Aorta (tissue), 5 donors: ENCODE results near the gene COPA. TPM values are rescaled to one million over a fixed set of nuclear protein-coding genes. Genes with fewer than 3 reads are reported as not detected.

ENCODE experiments used
- ATAC-seq: fragments of 200-7000 bp; cut with Tn5 transposase; one replicate; pipeline ENCODE4 v1.9.1; 2022; ENCODE audit warnings: moderate library complexity; ENCODE audit not compliant: low FRiP score
- DNase-seq, 2 donors: peaks; one replicate each; pipeline ENCODE4 v3.0.0-alpha.2; 2020
- H3K27ac ChIP-seq, 2 donors: one replicate each; pipeline ENCODE4 v1.5.1; 2013; ENCODE audit warnings: low read length in 2 of 2, mild to moderate bottlenecking in 2 of 2, moderate library complexity in 2 of 2, control low read depth in 1 of 2, inconsistent platforms in 1 of 2, low read depth in 1 of 2
- H3K27me3 ChIP-seq, 2 donors: one replicate each; pipeline ENCODE4 v1.6.1; 2013; ENCODE audit warnings: control low read depth in 1 of 2, low read length in 1 of 2, mild to moderate bottlenecking in 1 of 2, moderate library complexity in 1 of 2; ENCODE audit not compliant: insufficient read depth in 2 of 2, control insufficient read depth in 1 of 2
- H3K36me3 ChIP-seq, 2 donors: one replicate each; pipeline ENCODE4 v1.6.1; 2013; ENCODE audit warnings: control low read depth in 1 of 2, low read length in 1 of 2, mild to moderate bottlenecking in 1 of 2; ENCODE audit not compliant: insufficient read depth in 2 of 2, control insufficient read depth in 1 of 2
- H3K4me1 ChIP-seq, 2 donors: one replicate each; pipeline ENCODE4 v1.6.1; 2013; ENCODE audit warnings: low read length in 2 of 2, control low read depth in 1 of 2, mild to moderate bottlenecking in 1 of 2, moderate library complexity in 1 of 2; ENCODE audit not compliant: insufficient read depth in 2 of 2, control insufficient read depth in 1 of 2
- H3K4me3 ChIP-seq, 2 donors: one replicate each; pipeline ENCODE4 v1.5.1; 2013; ENCODE audit warnings: low read length in 2 of 2, control low read depth in 1 of 2, mild to moderate bottlenecking in 1 of 2
- H3K9me3 ChIP-seq: one replicate; pipeline ENCODE4 v1.6.1; 2013; ENCODE audit warnings: mild to moderate bottlenecking, low read length; ENCODE audit not compliant: control insufficient read depth
- WGBS, 2 donors: extraction: QIAGEN DNeasy Blood & Tissue Kit; methylation state at CpG; one replicate each; pipeline ENCODE4 v1.1.7; 2013; 5-methylcytosine and 5-hydroxymethylcytosine counted together
- intact Hi-C, 2 donors: fragments of 100-400 bp; cut with DNase I; formaldehyde crosslinking; loops; one replicate each; pipeline versions ENCODE4 v1.14.2 to v1.15.0; 2022
- polyA plus RNA-seq, 2 donors: library from polyadenylated mRNA; stranded (reverse); fragments of 200-250 nt; gene quantifications; one replicate each; pipeline ENCODE4 v1.2.3, GENCODE V29; 2013
- total RNA-seq, 2 donors: library from RNA; stranded (reverse); fragmentation: NEBNext Ultra II Directional; extraction: Animal tissue kit (Norgen Biotek cat#: 25700); gene quantifications; one replicate each; pipeline ENCODE4 v1.2.1, GENCODE V29; 2021
- donor health status: healthy with polysubstance abuse.
- donor health status: Bipolar disorder and iron deficiency.
- donor health status: DM: no; HTN: no; CAD: no.
- donor health status: DM: no; HTN: no; CAD: no.
- donor health status: DM: yes; HTN: yes; CAD: no.

COPA gene
- total and polyA plus RNA-seq, 4 donors: 44.5 to 193 (median 133) TPM

- DNase-seq: no peak
- intact Hi-C loops: loop anchor here in 1 of 2 donors (5.0 kb wide), 1 partner anchor 35 kb away; no protein-coding TSS in a partner anchor
- Histone ChIP-seq H3K9me3 (no peaks in the 10 kb centered on the region), H3K27ac (no peak overlapping the region), H3K36me3 (no peaks in the 10 kb centered on the region), H3K27me3 (no peaks in the 10 kb centered on the region), H3K4me1 (peaks cover 0 to 3% of the 10 kb centered on the region in 2 donors), H3K4me3 (no peak overlapping the region)
- 97% methylated on average over 1 of the region's 1 CpG for WGBS, 2 donors
- no peak for ATAC-seq
These were observed 96.0 kb downstream of the COPA start for GRCh38 chr1:160247053-160247452.

GRCh38 chr1:160245434-160245833, 97.6 kb downstream of the COPA start:
- Histone ChIP-seq H3K9me3 (no peaks in the 10 kb centered on the region), H3K27me3 (no peaks in the 10 kb centered on the region), H3K36me3 (no peaks in the 10 kb centered on the region), H3K4me1 (peaks cover 0 to 3% of the 10 kb centered on the region in 2 donors), H3K27ac (no peak overlapping the region), H3K4me3 (no peak overlapping the region)
- DNase-seq (no peak), ATAC-seq (no peak)
- intact Hi-C loops: loop anchor here in 1 of 2 donors (5.0 kb wide), 1 partner anchor 33 kb away; no protein-coding TSS in a partner anchor
- 52 to 61% methylated on average over 1 of the region's 1 CpG for WGBS, 2 donors

- 6 to 13% methylated on average over 1 of the region's 1 CpG for WGBS, 2 donors
- H3K9me3 ChIP-seq: no peaks in the 10 kb centered on the region
- no peaks in the 10 kb centered on the region for H3K27me3 ChIP-seq
- no peak for ATAC-seq
- no peak overlapping the region for H3K27ac ChIP-seq
- no peak for DNase-seq
- H3K4me3 ChIP-seq: no peak overlapping the region
- peaks cover 0 to 2% of the 10 kb centered on the region in 2 donors for H3K36me3 ChIP-seq
- intact Hi-C loops: no loop called here
- H3K4me1 ChIP-seq: peaks cover 0 to 3% of the 10 kb centered on the region in 2 donors
These were observed 98.8 kb downstream of the COPA start for GRCh38 chr1:160244209-160244608.

- ATAC-seq: no peak
- H3K36me3 ChIP-seq: peaks cover under 1 to 2% of the 10 kb centered on the region in 2 donors
- intact Hi-C loops: no loop called here
- H3K27ac ChIP-seq: peak overlapping the region in 1 of 2 donors; percentile 42
- no peak overlapping the region for H3K4me3 ChIP-seq
- H3K9me3 ChIP-seq: no peaks in the 10 kb centered on the region
- H3K27me3 ChIP-seq: no peaks in the 10 kb centered on the region
- no peak for DNase-seq
- peaks cover 0 to 3% of the 10 kb centered on the region in 2 donors for H3K4me1 ChIP-seq
These were observed 99.3 kb downstream of the COPA start for GRCh38 chr1:160243767-160244166.

GRCh38 chr1:160239582-160240299, 103.3 kb downstream of the COPA start:
- intact Hi-C loops: no loop called here
- 94 to 95% methylated on average over 24 of the region's 24 CpGs for WGBS, 2 donors
- no peaks in the 10 kb centered on the region for H3K4me1 ChIP-seq
- no peaks in the 10 kb centered on the region for H3K27me3 ChIP-seq
- ATAC-seq: no peak
- no peak for DNase-seq
- H3K27ac ChIP-seq: no peak overlapping the region
- no peaks in the 10 kb centered on the region for H3K9me3 ChIP-seq
- no peak overlapping the region for H3K4me3 ChIP-seq
- peaks cover 3 to 9% of the 10 kb centered on the region in 2 donors for H3K36me3 ChIP-seq

Other genes with a start within 250 kb of the COPA start
- 10 to 100 TPM; 29.5 to 33.5 TPM for gene IGSF8, start 244.6 kb downstream of the COPA start, total RNA-seq
- gene IGSF8, start 244.6 kb downstream of the COPA start, polyA plus RNA-seq: 10 to 100 TPM; 10.5 to 48.0 TPM
- gene ATP1A2, start 227.5 kb downstream of the COPA start, total RNA-seq: 10 to 100 TPM; 24.8 to 27.7 TPM
- 10 to 100 TPM; 15.3 to 26.9 TPM for gene ATP1A2, start 227.5 kb downstream of the COPA start, polyA plus RNA-seq
- under 1 TPM in 1 of 2 donors, not detected in 1; 0.19 TPM for gene ATP1A4, start 191.6 kb downstream of the COPA start, total RNA-seq
- under 1 TPM in 1 of 2 donors, not detected in 1; 0.36 TPM for gene ATP1A4, start 191.6 kb downstream of the COPA start, polyA plus RNA-seq
- 1 to 10 TPM; 1.6 to 4.4 TPM for gene CASQ1, start 152.7 kb downstream of the COPA start, total RNA-seq
- 10 to 100 TPM in 1 of 2 donors, 1 to 10 TPM in 1; 3.5 to 15.2 TPM for gene CASQ1, start 152.7 kb downstream of the COPA start, polyA plus RNA-seq
- 100 to 1,000 TPM; 258 to 313 TPM for gene PEA15, start 137.9 kb downstream of the COPA start, total RNA-seq
- gene PEA15, start 137.9 kb downstream of the COPA start, polyA plus RNA-seq: 100 to 1,000 TPM; 296 to 350 TPM
- gene DCAF8, start 80.7 kb downstream of the COPA start, total RNA-seq: 100 to 1,000 TPM; 134 to 152 TPM
- 100 to 1,000 TPM in 1 of 2 donors, 10 to 100 TPM in 1; 39.2 to 128 TPM for gene DCAF8, start 80.7 kb downstream of the COPA start, polyA plus RNA-seq
- 10 to 100 TPM; 44.8 to 55.1 TPM for gene PEX19, start 58.1 kb downstream of the COPA start, total RNA-seq
- gene PEX19, start 58.1 kb downstream of the COPA start, polyA plus RNA-seq: 10 to 100 TPM; 32.2 to 32.3 TPM
- 10 to 100 TPM; 56.4 to 67.3 TPM for gene NCSTN, start 133 bp upstream of the COPA start, total RNA-seq
- 10 to 100 TPM; 17.0 to 49.7 TPM for gene NCSTN, start 133 bp upstream of the COPA start, polyA plus RNA-seq
- gene NHLH1, start 23.8 kb upstream of the COPA start, total RNA-seq: under 1 TPM; 0.13 to 0.24 TPM
- gene NHLH1, start 23.8 kb upstream of the COPA start, polyA plus RNA-seq: not detected
- gene VANGL2, start 57.3 kb upstream of the COPA start, total RNA-seq: 1 to 10 TPM; 1.3 to 4.4 TPM
- under 1 TPM; 0.26 to 0.50 TPM for gene VANGL2, start 57.3 kb upstream of the COPA start, polyA plus RNA-seq
- gene SLAMF6, start 180.0 kb upstream of the COPA start, total RNA-seq: 1 to 10 TPM; 1.2 to 1.5 TPM
- 1 to 10 TPM in 1 of 2 donors, not detected in 1; 1.5 TPM for gene SLAMF6, start 180.0 kb upstream of the COPA start, polyA plus RNA-seq
- gene CD84, start 236.2 kb upstream of the COPA start, total RNA-seq: 10 to 100 TPM; 10.8 to 22.9 TPM
- gene CD84, start 236.2 kb upstream of the COPA start, polyA plus RNA-seq: 1 to 10 TPM in 1 of 2 donors, under 1 TPM in 1; 0.41 to 4.1 TPM